GM12878 (cell line): Measurements from ENCODE around the gene SMPD1. TPM values are rescaled to one million over a fixed set of nuclear protein-coding genes. Genes with fewer than 3 reads are reported as not detected.

ENCODE experiments used
- ATAC-seq: fragments of 200-7000 bp; cut with Tn5 transposase; 3 replicates; pipeline ENCODE4 v1.9.1; 2020; ENCODE audit warnings: mild to moderate bottlenecking, moderate library complexity
- BruUV-seq: library from RNA; stranded (reverse); fragments of 400-500 nt; replicated peaks from 2 replicates; lab custom pipeline; 2021; lab: Mats Ljungman, UMichigan
- CTCF ChIA-PET: fragments of 300-600 bp; sonication (Branson Sonifier 250); formaldehyde crosslinking; extraction: SDS; loops from one replicate; lab custom pipeline; 2021; ENCODE audit warnings: inconsistent platforms; lab: Yijun Ruan, JAX
- POLR2A ChIA-PET: fragments of 350-600 bp; formaldehyde crosslinking; extraction: SDS; loops from one replicate; lab custom pipeline; 2021; ENCODE audit warnings: inconsistent platforms; lab: Charles Lee
- RAD21 ChIA-PET: fragments of 300-600 bp; sonication (Branson Sonifier 250); formaldehyde crosslinking; loops from one replicate; lab custom pipeline; 2023; ENCODE audit warnings: antibody characterized with exemption; ENCODE audit not compliant: unreplicated experiment; lab: Charles Lee
- SMC1A ChIA-PET: fragments of 300-600 bp; sonication (Branson Sonifier 250); formaldehyde crosslinking; loops from one replicate; lab custom pipeline; 2023; ENCODE audit not compliant: unreplicated experiment, uncharacterized antibody; lab: Charles Lee
- DNase-seq: peaks from one replicate; pipeline ENCODE4 v3.0.0-alpha.2; 2011; ENCODE audit warnings: low read depth, low spot score
- FAIRE-seq: peaks from 3 replicates; lab custom pipeline; 2011; peaks lifted over from hg19 to GRCh38; lab: Jason Lieb, UNC
- H2AFZ ChIP-seq: 2 replicates; pipeline ENCODE4 v1.6.0; 2011; ENCODE audit warnings: low read depth, low read length, control low read depth; ENCODE audit not compliant: control insufficient read depth
- H3K27ac ChIP-seq: 2 replicates; pipeline ENCODE4 v1.5.1; 2011; ENCODE audit warnings: control low read depth; ENCODE audit not compliant: control insufficient read depth, insufficient read depth
- H3K27me3 ChIP-seq, 2 experiments: replicated peaks in 1 of 2; 2 replicates each; pipeline versions ENCODE4 v1.6.0 to v1.6.1; 2011; ENCODE audit warnings: low read length in 1 of 2; ENCODE audit not compliant: control insufficient read depth in 2 of 2, insufficient read depth in 2 of 2
- H3K36me3 ChIP-seq, 2 experiments: 2 replicates each; pipeline ENCODE4 v1.5.1; 2011; ENCODE audit warnings: low read length in 1 of 2; ENCODE audit not compliant: control insufficient read depth in 2 of 2, insufficient read depth in 2 of 2
- H3K4me1 ChIP-seq: 2 replicates; pipeline ENCODE4 v1.6.1; 2011; ENCODE audit warnings: mild to moderate bottlenecking, low read length, moderate library complexity, mixed read lengths; ENCODE audit not compliant: control insufficient read depth, insufficient read depth
- H3K4me2 ChIP-seq: 2 replicates; pipeline ENCODE4 v1.6.0; 2011; ENCODE audit warnings: control low read depth; ENCODE audit not compliant: control insufficient read depth, insufficient read depth
- H3K4me3 ChIP-seq: fragments of 200-600 bp; sonication (generic); 2 replicates; pipeline ENCODE4 v1.5.1; 2016
- H3K79me2 ChIP-seq: 2 replicates; pipeline ENCODE4 v1.6.0; 2011; ENCODE audit warnings: low read length; ENCODE audit not compliant: control insufficient read depth, insufficient read depth
- H3K9ac ChIP-seq: 2 replicates; pipeline ENCODE4 v1.8.0; 2011; ENCODE audit warnings: low read length, control low read depth, mixed read lengths; ENCODE audit not compliant: control insufficient read depth, insufficient read depth
- H3K9me3 ChIP-seq: replicated peaks from 3 replicates; pipeline ENCODE4 v1.5.1; 2011; ENCODE audit warnings: mild to moderate bottlenecking, low read length; ENCODE audit not compliant: control insufficient read depth, insufficient read depth
- H4K20me1 ChIP-seq: 2 replicates; pipeline ENCODE4 v1.6.0; 2011; ENCODE audit not compliant: control insufficient read depth, insufficient read depth
- MEF2A ChIP-seq: IDR thresholded peaks from 2 replicates; pipeline ENCODE4 v1.6.1; 2011; ENCODE audit warnings: low read depth, mild to moderate bottlenecking, low read length, moderate library complexity; ENCODE audit not compliant: insufficient read depth
- MTA2 ChIP-seq: fragments of 450-650 bp; IDR thresholded peaks from 2 replicates; pipeline ENCODE4 v1.6.1; 2016; ENCODE audit warnings: low read depth, mild to moderate bottlenecking, moderate library complexity
- POU2F2 ChIP-seq: IDR thresholded peaks from 3 replicates; pipeline ENCODE4 v1.6.1; 2011; ENCODE audit warnings: low read depth, mild to moderate bottlenecking, low read length, borderline replicate concordance
- RCOR1 ChIP-seq: conservative IDR thresholded peaks from 2 replicates; pipeline ENCODE4 v1.6.1; 2012; ENCODE audit warnings: low read depth, low read length, improper control_type of control experiment
- SMARCA5 ChIP-seq: fragments of 450-650 bp; IDR thresholded peaks from 2 replicates; pipeline ENCODE4 v1.6.1; 2017; ENCODE audit warnings: mild to moderate bottlenecking
- WGBS: methylation state at CpG from one replicate; pipeline ENCODE4 v1.1.6; 2016; ENCODE audit warnings: low lambda C conversion rate; ENCODE audit not compliant: insufficient replicate concordance, insufficient coverage; ENCODE audit errors: missing lambda C conversion rate; 5-methylcytosine and 5-hydroxymethylcytosine counted together
- in situ Hi-C: fragments of 300-500 bp; cut with MboI; formaldehyde crosslinking; loops from 9 replicates; pipeline ENCODE4 v1.14.3; 2018; ENCODE audit warnings: mixed read lengths
- intact Hi-C: fragments of 100-400 bp; cut with micrococcal nuclease; formaldehyde crosslinking; loops from one replicate; pipeline ENCODE4 v1.14.2; 2022; ENCODE audit not compliant: unreplicated experiment
- polyA plus RNA-seq, 11 experiments: library from polyadenylated mRNA; depleted of rRNA in 4 of 11; unstranded in 6 of 11; stranded (reverse) in 5 of 11; fragments of >200 nt; fragmentation: Nextera tagmentation in 4 of 11; fragmentation: Illumina TruSeq in 1 of 11; extraction: Ambion mirVana in 4 of 11; extraction: Trizol in 1 of 11; gene quantifications; 1 replicate in 1 of 11; 2 replicates in 10 of 11; pipeline versions ENCODE4 v1.2.1 to v1.2.3, GENCODE V29; 2011 to 2016; ENCODE audit warnings: inconsistent platforms in 2 of 11, missing spikeins in 2 of 11, low read depth in 1 of 11
- total RNA-seq, 4 experiments: library from RNA; depleted of rRNA in 3 of 4; stranded (reverse); fragments of >200 nt in 3 of 4; fragmentation: Illumina TruSeq in 1 of 4; extraction: Trizol in 1 of 4; gene quantifications; 2 replicates each; pipeline versions ENCODE4 v1.2.1 to v1.2.3, GENCODE V29; 2013 to 2021
- TF ChIP-seq, protein P1 (sequence below): fragments of 450-650 bp; IDR thresholded peaks from 2 replicates; pipeline ENCODE4 v1.6.1; 2017; ENCODE audit warnings: mild to moderate bottlenecking
- TF ChIP-seq, protein P2 (sequence below): fragments of 150-350 bp; IDR thresholded peaks from 2 replicates; pipeline ENCODE4 v1.6.1; 2014; ENCODE audit warnings: mild to moderate bottlenecking, low read depth, low read length
- TF ChIP-seq, protein P3 (sequence below): fragments of 450-650 bp; IDR thresholded peaks from 2 replicates; pipeline ENCODE4 v1.6.1; 2017; ENCODE audit warnings: low read depth, mild to moderate bottlenecking, moderate library complexity

SMPD1 gene
- total and polyA plus RNA-seq, 10 of the 15 experiments (the other 5 are each of a cell fraction or from before 2014, with no cell fraction given) = 1.4 to 13.7 (median 6.2) TPM

DNA sequence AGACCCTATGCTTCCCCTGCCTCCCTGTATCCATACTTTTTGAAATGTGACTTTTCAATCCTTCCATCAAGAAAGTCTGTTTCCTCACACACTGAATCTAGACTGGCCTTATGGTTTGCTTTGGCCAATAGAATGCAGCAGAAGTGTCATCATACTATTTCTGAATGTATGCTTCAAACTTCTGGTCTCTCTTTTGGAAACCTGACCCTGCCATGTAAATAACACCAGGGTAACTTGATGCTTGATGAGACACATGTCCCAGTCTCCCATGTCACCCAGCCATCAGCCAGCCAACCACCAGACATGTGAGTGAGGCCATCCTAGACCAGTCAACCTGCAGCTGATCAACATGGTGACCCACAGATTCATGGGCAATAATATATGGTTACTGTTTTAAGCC lies 40.2 kb upstream of the SMPD1 start:
- FAIRE-seq (no peak), ATAC-seq (no peak), DNase-seq (no peak)
- H3K4me2 ChIP-seq = no peak overlapping the region
- no peak overlapping the region for H3K4me3 ChIP-seq
- no TSS peak for BruUV-seq
- H3K9ac ChIP-seq = no peak overlapping the region
- ChIA-PET RAD21 (interaction anchor here (0.7 kb wide), 2 partner anchors 370 to 546 kb away, joined by 3 to 4 read pairs; no protein-coding TSS in a partner anchor), POLR2A (interaction anchor here (1.1 kb wide), 1 partner anchor 30 kb away, joined by 4 read pairs; the partner anchor contains the start of gene CAVIN3), CTCF (interaction anchor here (1.6 to 7.8 kb wide), 5 partner anchors 12 to 99 kb away, joined by 5 to 73 read pairs (median 59); no protein-coding TSS in a partner anchor), SMC1A (interaction anchor here (0.9 to 1.8 kb wide), 3 partner anchors 31 to 98 kb away, joined by 3 to 6 read pairs (median 3); no protein-coding TSS in a partner anchor)
- no peaks in the 10 kb centered on the region for H3K4me1 ChIP-seq
- no peaks in the 10 kb centered on the region for H4K20me1 ChIP-seq
- no peaks in the 10 kb centered on the region for H3K9me3 ChIP-seq
- intact Hi-C loops (no loop called here), in situ Hi-C loops (loop anchor here (5.0 kb wide), 1 partner anchor 103 kb away; no protein-coding TSS in a partner anchor)
- TF ChIP-seq MTA2 (no peak), RCOR1 (no peak)
- TF ChIP-seq, protein P1, sequence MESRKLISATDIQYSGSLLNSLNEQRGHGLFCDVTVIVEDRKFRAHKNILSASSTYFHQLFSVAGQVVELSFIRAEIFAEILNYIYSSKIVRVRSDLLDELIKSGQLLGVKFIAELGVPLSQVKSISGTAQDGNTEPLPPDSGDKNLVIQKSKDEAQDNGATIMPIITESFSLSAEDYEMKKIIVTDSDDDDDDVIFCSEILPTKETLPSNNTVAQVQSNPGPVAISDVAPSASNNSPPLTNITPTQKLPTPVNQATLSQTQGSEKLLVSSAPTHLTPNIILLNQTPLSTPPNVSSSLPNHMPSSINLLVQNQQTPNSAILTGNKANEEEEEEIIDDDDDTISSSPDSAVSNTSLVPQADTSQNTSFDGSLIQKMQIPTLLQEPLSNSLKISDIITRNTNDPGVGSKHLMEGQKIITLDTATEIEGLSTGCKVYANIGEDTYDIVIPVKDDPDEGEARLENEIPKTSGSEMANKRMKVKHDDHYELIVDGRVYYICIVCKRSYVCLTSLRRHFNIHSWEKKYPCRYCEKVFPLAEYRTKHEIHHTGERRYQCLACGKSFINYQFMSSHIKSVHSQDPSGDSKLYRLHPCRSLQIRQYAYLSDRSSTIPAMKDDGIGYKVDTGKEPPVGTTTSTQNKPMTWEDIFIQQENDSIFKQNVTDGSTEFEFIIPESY = no peak
- no peaks in the 10 kb centered on the region for H3K36me3 ChIP-seq
- no peak overlapping the region for H3K27ac ChIP-seq
- no peaks in the 10 kb centered on the region for H3K79me2 ChIP-seq
- H2AFZ ChIP-seq = no peak overlapping the region
- no peaks in the 10 kb centered on the region for H3K27me3 ChIP-seq

DNA sequence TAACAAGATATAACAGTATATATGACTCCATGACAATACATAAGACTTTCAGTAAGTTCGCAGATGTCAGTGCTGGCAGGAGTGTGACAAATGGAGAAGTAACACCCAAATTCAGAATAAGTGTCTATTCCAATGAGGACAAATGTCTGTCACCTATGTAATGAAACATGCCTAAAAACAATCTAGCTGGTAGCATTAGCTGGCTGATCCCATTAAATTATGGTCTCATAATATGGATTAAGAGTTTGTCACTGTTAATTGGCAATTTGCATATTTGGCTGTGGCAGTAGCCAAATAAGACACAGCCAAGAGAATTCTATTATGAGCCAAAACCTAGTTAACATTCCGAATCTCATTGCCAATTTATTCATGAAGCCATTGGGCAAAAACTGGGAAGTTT lies 39.8 kb upstream of the SMPD1 start:
- no peaks in the 10 kb centered on the region for H3K27me3 ChIP-seq
- no peaks in the 10 kb centered on the region for H3K4me1 ChIP-seq
- no peaks in the 10 kb centered on the region for H3K36me3 ChIP-seq
- SMC1A ChIA-PET = interaction anchor here (1.1 to 2.1 kb wide), 7 partner anchors 8 to 98 kb away, joined by 3 to 15 read pairs (median 6); no protein-coding TSS in a partner anchor
- H3K9me3 ChIP-seq = no peaks in the 10 kb centered on the region
- FAIRE-seq (no peak), DNase-seq (no peak), ATAC-seq (no peak)
- no peaks in the 10 kb centered on the region for H4K20me1 ChIP-seq
- no peak overlapping the region for H2AFZ ChIP-seq
- no peak overlapping the region for H3K4me2 ChIP-seq
- in situ Hi-C loops (loop anchor here (5.0 kb wide), 1 partner anchor 103 kb away; no protein-coding TSS in a partner anchor), intact Hi-C loops (no loop called here)
- H3K79me2 ChIP-seq = no peaks in the 10 kb centered on the region
- RAD21 ChIA-PET = no interaction called here
- POLR2A ChIA-PET = interaction anchor here (1.0 kb wide), 1 partner anchor 31 kb away, joined by 4 read pairs; the partner anchor contains the start of gene CAVIN3
- H3K27ac ChIP-seq = no peak overlapping the region
- BruUV-seq = no TSS peak
- H3K9ac ChIP-seq = no peak overlapping the region
- CTCF ChIA-PET = interaction anchor here (1.3 to 7.8 kb wide), 9 partner anchors 8 to 358 kb away, joined by 5 to 73 read pairs (median 39); no protein-coding TSS in a partner anchor
- H3K4me3 ChIP-seq = no peak overlapping the region
- 57% methylated on average over 2 of the region's 2 CpGs for WGBS
- TF ChIP-seq MEF2A (no peak), POU2F2 (no peak), SMARCA5 (no peak)
- TF ChIP-seq, protein P2, sequence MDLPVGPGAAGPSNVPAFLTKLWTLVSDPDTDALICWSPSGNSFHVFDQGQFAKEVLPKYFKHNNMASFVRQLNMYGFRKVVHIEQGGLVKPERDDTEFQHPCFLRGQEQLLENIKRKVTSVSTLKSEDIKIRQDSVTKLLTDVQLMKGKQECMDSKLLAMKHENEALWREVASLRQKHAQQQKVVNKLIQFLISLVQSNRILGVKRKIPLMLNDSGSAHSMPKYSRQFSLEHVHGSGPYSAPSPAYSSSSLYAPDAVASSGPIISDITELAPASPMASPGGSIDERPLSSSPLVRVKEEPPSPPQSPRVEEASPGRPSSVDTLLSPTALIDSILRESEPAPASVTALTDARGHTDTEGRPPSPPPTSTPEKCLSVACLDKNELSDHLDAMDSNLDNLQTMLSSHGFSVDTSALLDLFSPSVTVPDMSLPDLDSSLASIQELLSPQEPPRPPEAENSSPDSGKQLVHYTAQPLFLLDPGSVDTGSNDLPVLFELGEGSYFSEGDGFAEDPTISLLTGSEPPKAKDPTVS = no peak
- TF ChIP-seq, protein P3, sequence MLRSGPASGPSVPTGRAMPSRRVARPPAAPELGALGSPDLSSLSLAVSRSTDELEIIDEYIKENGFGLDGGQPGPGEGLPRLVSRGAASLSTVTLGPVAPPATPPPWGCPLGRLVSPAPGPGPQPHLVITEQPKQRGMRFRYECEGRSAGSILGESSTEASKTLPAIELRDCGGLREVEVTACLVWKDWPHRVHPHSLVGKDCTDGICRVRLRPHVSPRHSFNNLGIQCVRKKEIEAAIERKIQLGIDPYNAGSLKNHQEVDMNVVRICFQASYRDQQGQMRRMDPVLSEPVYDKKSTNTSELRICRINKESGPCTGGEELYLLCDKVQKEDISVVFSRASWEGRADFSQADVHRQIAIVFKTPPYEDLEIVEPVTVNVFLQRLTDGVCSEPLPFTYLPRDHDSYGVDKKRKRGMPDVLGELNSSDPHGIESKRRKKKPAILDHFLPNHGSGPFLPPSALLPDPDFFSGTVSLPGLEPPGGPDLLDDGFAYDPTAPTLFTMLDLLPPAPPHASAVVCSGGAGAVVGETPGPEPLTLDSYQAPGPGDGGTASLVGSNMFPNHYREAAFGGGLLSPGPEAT = no peak
